ENCODE measurements around the gene CILP2.

DNA sequence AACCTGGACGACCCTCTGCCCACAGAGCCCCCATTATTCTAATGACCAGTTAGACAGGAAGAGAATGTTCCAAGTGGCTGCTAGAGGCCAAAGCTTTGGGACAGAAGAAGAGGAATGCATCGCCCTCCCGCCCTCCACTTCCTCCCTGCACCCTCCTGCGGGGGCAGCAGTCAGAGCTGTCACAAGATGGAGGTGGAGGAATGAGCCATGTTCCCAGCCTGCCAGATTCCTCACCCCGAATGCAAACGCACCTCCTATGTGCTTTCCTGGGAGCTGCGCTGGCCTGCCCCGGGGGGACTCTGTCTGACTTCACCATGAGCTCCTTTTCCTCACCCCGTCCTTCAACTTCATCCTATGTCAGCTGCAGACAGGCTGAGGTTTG lies 7.7 kb upstream of the CILP2 start:
- TF ChIP-seq POLR2A (IDR thresholded peaks at IDR 0.05; ENCODE audit: low read depth, low read length) (no peak), POLR2AphosphoS5 (IDR thresholded peaks at IDR 0.05; ENCODE audit: low read depth, low read length) (no peak), TAF1 (IDR thresholded peaks at IDR 0.05; ENCODE audit: borderline replicate concordance, low read depth, low read length) (no peak)

Data from GM12892 (cell line).